Measurements from ENCODE around the gene ZNF81. TPM values are rescaled to one million over a fixed set of nuclear protein-coding genes. Genes with fewer than 3 reads are reported as not detected.
A peak's percentile ranks its signal among the peaks of the same experiment; 100 is the strongest.
"Not testable (repeated sequence)": the region's sequence is repeated elsewhere in the genome, so short reads cannot be mapped to it uniquely, and the experiment has no call there.

Gene ZNF81
- total RNA-seq = 5.3 TPM

DNA sequence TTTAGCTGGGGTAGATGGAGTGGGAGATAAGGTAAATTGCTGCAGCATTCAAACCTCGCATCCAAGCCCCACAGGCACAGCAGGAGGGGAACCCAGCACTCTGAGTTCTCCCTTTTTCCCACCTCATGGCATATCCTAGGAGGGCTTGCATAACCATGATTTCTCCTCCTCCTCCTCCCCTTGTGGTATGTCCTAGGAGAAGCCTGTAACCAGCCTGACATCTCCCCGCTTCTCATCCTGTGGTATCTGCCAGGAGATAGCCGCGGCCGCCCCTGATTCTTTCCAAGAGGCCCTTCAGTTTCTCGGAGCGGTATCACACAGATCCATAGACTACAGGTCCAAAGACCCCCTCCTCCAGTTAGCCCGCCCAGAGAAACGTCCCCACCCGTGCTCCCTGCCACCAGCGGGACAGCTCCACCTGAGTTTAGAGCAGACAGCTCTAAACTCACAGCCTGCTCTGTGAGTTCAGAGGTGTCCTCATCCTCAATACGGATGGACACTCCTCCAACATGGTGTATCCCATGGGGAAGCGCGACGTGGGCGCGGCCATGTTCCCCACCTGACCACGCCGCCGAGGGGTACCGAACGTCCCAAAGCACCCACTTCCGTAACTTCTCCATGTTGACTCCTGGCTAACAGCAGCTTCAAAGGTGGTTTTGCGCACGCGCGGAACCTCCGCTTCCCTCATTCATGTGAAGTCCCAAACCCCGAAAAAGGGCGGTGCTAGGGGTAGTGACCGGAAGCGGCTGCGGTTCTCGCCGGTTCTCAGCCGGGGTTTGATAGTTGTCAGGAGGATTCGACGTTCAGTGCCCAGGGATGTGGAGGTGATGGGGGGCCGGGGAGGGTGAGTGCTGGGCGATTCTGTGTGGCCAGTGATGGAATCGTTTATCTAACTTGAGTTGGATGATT lies at the start of gene ZNF81:
Gene ZNF81, plus strand, starts transcription at position 739 of the 909 bp plus-strand sequence. CDS start 9,366 bp downstream, outside the sequence.
- peak; percentile 98 for ATAC-seq
- DNase-seq (ENCODE audit: low spot score) = peak; percentile 96

DNA sequence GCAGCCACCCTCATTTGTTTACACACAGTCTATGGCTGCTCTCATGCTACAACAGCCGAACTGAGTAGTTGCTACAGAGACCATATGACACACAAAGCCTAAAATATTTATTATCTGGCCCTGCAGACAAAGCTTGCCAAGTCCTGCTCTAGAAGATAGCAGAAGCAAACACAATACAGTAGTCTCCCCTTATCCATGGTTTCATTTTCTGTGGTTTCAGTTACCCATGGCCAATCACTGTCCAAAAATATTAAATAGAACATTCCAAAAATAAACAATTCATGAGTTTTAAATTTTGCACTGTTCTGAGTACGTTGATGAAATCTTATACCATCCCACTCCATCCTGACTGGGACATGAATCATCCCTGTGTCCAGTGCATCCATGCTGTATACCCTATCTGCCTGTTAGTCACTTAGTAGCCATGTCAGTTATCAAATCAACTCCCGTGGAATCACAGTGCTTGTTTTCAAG lies 40.2 kb upstream of the ZNF81 start:
- ATAC-seq = no peak
- DNase-seq (ENCODE audit: low spot score) = no peak

DNA sequence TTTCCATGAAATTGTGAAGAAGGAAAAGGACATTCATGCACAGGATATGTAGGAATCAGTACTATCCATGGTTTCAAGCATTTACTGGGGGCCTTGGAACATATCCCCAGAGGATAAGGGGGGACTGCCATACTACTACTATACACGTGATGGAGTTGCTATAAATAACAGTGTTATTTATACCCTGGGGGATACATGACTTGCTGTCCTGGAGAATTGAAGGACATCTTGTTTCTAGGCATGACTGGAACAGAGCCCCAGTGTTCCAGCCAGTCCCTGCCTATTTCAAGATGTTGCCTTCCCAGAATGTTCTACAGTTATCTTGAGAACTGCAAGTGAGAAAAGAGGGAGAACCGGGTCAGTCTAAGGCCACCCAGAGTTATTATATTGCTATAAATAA lies 39.6 kb upstream of the ZNF81 start:
- ATAC-seq (no peak), DNase-seq (ENCODE audit: low spot score) (no peak)

DNA sequence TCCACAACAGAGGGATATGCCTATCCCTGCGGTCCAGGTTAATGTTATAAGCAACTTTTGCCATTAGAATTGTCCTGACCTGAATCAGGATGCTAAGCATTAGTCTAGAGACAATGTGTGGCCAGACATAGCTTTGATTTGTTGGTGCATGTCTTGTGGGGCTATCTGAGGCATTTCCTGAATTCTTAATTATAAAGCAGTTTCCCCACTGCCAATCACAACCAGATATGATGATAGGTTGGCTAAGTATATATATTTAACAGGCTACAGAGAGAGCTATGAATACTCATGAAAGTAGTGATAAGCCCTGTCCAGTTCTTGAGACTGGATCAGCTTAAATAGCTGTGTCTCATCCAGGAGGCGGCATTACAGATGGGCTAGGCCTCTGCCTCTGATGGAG lies 37.8 kb upstream of the ZNF81 start:
- ATAC-seq = no peak
- no peak for DNase-seq (ENCODE audit: low spot score)

DNA sequence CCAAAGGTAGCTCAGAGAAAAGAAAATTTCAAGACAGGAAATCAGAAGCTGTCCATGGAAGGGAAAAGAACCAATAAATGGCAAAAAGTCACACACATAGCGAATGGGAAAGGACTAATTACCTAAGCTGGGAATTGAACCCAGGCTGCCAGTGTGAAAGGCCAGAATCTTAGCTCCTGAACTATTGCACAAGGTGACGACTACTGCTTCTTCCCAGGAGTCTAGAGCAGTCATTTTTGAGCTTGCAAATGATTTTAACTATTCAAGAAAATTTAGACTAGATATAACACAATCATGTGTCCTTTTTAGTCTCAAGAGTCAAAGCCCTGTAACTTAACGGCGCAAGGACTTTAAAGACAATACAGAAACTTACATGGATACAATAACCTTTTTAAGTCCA lies 34.1 kb upstream of the ZNF81 start:
- ATAC-seq (no peak), DNase-seq (ENCODE audit: low spot score) (no peak)

DNA sequence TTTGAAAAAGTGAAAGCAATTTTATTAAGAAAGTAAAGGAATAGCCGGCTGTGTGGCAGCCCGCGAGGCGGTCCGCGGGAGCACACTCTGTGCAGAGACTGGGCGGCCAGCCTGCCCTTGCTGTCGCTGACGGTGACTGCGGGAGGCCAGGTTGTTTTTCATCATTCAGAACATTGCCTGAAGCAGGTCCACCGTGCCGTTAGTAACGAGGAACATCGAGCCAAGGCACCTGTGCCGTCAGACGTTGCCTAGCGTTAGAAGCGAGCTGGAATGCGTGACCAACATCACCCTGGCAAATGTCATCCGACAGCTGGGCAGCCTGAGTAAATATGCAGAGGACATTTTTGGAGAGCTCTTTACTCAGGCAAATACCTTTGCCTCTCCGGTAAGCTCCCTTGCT lies 33.6 kb upstream of the ZNF81 start:
- peak; percentile 37 for ATAC-seq
- DNase-seq (ENCODE audit: low spot score) = not testable (repeated sequence)

DNA sequence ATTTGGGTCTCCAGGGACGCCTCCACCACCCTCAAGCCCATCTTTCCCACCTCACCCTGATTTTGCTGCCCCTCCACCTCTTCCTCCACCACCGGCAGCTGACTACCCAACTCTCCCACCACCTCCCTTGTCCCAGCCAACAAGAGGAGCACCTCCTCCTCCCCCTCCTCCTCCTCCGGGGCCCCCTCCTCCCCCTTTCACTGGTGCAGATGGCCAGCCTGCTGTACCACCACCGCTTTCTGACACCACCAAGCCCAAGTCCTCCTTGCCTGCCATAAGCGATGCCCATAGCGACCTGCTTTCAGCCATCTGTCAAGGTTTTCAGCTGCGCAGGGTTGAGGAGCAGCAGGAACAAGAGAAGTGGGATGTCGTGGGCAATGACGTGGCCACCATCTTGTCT lies 32.4 kb upstream of the ZNF81 start:
- ATAC-seq (no peak), DNase-seq (ENCODE audit: low spot score) (no peak)

DNA sequence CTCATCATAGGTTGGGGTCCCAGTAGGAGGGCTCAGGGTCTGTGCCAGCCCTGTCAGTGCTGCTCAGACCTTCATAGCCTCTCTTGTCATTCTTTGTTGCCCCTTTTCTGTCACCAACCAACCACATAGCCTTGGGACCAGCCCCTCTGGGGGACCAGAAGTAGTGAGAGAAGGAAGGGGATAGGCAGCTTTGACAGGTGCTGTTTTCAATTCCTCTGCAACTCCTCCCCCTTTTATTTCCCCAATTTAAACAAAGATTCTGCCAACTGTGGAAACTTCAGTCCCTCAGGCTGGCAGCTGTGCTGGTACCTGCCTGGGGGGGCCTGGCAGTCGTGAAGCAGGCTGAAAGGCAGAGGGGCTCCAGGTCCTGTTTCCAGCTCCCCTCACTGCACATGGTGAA lies 30.9 kb upstream of the ZNF81 start:
- not testable (repeated sequence) for DNase-seq (ENCODE audit: low spot score); ATAC-seq

DNA sequence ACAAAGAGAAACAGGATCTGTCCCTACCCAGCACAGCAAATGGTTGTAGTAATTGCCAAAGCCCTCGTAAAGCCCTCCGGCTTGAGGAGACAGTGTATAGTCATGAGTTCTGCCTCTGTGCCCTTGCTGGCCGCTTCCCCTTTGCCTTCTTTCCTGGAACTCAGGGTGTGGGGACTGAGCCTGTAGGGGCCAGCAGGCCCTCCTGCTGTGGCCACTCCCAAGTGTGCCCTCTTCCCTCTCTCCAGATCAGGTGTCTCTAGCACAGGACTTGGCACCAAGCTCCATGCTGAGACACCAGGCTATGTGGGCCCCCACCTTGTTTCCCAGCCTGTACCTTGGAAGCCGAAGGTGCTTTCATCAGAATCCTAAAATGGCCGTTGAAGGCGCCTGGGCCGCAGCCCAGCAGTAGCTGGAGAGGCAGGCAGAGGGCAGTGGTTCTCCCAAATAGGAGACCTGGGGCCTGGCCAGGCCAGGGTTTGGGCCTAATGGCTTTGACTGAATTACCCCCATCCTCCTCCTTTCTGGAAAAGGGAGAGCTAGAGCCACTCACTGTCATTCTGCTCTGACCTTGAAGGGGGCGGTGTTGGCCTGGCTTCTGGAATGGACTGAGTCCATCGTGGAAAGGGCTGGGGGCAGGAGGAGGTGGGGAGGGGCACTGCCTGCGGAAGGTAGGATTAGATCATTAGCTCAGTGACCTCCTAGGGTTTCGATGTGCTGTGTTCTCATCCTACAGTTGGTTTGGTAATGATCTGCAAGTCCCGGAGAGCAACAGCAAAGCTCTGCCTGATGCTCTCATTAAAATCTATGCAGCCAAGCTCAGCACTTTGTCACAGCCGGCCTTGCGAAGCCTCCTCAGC lies 30.1 kb upstream of the ZNF81 start:
- not testable (repeated sequence) for DNase-seq (ENCODE audit: low spot score); ATAC-seq

DNA sequence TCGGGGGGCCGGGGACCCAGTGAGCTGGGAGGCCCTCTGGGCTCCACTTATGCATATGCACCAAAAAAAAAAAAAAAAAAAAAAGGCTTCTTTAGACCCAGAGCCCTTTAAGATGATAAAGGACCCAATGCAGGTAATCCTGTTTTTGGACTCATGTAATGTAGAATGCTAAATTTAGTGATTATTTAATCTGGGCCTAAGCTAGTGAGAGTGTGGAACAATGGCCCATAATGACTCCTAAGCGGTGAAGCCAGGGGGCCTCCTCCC lies 29.5 kb upstream of the ZNF81 start:
- not testable (repeated sequence) for ATAC-seq; DNase-seq (ENCODE audit: low spot score)

DNA sequence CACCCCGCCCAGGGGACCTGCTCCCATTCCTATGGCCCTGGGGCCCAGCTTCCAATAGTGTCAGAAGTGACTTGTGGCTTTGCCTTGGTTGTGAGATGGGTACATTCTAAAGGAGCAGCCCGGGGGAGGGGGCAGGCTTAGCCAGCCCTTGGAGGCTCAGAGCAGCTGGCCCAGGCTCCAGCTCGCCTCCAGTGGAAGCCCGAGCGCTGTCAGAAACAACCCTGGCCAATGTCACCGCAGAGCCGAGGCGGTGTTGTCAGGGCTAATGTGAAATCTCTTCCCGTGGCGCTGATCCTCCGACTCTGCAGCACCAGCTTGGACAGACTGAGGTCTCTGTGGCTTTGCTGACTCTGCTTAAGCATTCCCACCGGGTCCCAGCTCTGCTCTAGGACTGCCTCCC lies 29.2 kb upstream of the ZNF81 start:
- ATAC-seq (no peak), DNase-seq (ENCODE audit: low spot score) (no peak)

DNA sequence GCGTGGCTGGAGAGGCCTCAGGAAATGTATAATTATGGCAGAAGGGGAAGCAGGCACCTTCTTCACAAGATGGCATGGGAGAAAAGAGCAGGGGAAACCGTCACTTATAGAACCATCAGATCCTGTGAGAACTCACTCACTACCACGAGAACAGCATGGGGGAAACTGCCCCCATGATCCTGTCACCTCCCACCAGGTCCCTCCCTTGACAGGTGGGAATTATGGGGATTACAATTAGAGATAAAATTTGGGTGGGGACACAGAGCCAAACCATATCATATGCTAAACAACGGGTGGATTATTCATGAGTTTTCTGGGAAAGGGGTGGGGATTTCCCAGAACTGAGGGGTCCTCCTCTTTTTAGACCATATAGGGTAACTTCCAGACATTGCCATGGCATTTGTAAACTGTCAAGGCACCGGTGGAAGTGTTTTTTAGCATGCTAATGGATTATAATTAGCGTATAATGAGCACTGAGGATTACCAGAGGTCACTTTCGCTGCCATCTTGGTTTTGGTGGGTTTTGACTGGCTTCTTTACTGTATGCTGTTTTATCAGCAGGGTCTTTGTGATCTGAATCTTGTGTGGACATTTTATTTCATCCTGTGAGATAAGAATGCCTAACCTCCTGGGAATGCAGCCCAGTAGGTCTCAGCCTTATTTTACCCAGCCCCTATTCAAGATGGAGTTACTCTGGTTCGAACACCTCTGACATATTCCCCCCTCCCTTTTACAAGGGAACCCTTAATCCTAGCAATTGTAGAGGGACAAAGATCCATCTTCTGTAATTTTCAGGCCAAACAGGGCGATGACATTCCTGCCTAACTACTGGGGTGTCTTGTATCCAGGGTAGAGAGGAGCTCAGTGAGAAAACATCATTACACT lies 27.6 kb upstream of the ZNF81 start:
- no peak for DNase-seq (ENCODE audit: low spot score)
- ATAC-seq = no peak

DNA sequence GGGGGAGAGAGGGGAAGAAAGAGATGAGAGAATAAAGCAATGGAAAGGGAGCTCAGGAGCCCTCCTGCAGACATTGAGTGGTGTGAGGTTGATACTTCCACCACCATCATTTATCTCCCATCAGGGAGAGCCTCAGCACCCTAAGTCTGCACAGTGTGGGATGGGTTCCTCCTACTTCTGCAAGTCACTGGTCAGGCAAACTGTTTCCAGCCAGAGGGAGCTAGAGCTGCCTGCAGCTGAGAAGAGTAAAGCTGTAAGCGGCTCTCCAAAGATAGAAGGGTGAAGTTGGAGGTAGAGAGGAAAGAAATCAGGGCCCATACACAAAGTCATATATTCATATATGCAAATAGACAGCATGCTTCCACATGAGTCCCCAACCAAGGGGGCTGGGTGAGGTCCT lies 21.9 kb upstream of the ZNF81 start:
- DNase-seq (ENCODE audit: low spot score) (no peak), ATAC-seq (no peak)

DNA sequence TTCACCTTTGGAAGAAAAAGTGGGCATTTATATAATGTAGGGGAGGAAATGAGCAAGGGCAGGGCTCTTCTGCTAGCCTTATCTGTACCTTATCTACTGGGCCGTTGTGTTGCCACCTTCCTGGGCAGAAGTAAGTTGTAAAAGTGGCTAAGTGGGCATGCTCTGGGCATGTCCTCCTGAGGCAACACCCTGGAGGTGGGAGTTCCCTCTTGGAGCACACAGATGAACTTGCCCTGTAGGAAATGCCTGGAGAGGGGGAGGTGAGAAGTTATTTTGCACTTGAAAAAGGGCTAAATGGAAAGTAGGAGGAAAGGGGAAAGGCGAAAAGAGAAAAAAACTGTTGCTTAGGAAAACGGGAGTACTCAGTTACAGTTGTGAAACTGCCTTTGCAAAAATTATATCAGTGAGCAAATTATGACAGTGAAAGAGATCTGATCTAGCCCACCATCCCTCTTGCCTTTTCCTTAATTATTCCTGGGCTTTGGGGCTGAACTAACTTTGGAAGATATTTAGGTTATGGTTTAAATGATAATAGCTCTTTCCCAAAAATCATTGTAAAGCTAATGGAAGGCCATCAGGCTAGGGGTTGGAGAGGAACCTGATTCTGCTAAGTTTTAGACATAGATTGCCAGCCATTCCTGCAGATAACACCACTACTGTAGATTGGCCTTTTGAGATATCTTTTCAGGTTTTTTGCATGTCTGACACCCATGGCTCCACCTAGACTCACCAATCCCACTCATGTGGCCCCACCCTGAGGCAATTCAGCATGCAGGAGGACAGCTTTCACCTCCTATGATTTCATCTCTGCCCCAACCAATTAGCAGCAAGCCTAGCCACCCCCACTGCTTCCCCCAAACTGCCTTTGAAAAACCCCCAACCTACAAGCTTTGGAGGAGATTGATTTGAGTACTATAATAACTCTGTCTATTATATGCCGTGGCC lies 20.5 kb upstream of the ZNF81 start:
- DNase-seq (ENCODE audit: low spot score) (no peak), ATAC-seq (no peak)

DNA sequence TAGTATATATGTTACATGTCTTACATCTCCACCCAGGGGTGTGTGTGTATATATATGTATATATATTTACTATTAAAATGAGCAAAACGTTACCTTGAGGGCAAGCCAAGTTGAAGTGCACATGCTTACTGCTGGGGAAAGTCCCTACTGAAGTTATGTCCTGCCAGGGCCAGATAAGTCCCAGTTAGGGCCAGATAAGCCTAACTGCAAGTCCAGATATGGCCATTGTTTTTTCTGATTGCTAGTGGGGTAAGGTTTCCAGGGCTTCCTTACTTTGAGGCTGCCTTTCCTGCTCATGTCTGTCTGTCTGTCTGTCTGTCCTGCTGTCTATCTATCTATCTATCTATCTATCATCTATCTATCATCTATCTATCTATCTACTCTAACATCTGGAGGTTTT lies 19.3 kb upstream of the ZNF81 start:
- no peak for DNase-seq (ENCODE audit: low spot score)

DNA sequence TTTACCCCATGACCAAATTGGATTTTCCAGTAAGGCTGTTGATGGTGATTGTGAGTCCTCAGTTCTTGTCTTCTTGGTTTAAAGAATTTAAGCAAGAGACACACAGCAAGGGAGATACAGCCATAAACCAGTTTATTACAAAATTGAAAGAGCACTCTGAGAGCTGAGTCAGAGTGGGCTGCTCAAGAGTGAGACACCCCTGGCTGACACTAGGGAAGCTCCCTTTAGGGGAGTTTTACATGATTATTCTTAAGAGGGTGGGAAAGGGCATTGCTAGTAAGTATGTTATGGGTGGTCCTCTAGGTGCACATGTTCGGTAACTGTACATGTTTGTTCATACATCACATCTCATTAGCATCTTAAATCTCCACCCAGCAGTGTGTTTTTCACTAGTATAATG lies 18.8 kb upstream of the ZNF81 start:
- ATAC-seq (no peak), DNase-seq (ENCODE audit: low spot score) (no peak)

More for the DNA sequence above, 19.3 kb upstream of the ZNF81 start:
- ATAC-seq = no peak

DNA sequence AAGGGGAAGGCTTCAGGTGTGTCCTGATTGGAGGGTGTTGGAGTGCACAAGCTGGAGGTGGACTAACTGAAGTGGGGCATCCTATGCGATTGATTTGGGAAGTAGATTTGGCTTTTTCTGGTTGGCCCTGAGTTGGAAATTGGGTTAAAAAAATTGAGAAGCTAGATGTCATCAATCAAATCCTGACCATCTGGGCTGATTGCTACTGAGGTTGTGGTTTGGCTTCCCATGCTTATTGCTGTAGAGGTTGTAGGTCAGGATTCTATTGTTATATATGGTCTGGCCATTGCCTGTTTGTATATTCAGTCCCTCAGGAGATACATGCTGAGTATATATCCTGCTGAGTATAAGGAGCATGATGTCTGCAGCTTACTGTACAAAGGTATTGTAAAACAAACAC lies 7.7 kb upstream of the ZNF81 start:
- DNase-seq (ENCODE audit: low spot score) = no peak
- no peak for ATAC-seq

DNA sequence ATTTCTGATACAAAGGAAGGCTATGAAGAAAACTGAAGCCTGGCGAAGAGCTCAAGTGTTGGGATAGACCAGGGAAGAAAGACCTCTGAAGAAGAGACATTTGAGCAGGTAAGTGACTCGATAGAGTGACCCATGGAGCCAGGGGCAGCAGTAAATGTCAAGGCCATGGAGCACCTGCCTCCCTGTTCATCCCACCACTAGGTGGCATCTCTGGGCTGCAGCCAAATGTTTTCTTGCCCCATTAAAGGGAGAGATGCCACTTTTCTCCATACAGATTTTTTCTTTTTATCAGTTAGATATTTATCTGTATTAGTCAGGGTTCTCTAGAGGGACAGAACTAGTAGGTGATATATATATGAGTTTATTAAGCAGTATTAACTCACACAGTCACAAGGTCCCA lies 4.9 kb upstream of the ZNF81 start:
- DNase-seq (ENCODE audit: low spot score) (peak; percentile 55), ATAC-seq (peak; percentile 42)

DNA sequence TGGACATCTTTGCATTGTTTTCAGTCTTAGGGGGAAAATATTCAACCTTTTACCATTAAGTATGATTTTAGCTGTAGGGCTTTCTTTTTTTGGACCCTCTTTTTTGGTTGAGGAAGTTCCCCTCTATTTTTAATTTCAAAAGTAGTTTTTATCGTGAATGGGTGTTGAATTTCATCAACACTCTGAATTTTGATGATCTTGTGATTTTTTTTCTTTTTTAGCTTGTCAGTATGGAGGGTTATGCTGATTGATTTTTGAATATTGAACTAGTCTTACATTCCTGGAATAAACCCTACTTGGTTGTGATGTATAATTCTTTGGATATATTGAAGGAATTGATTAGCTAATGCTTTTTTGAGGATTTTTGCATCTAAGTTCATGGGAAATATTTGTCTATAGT lies 1.7 kb downstream of the ZNF81 start:
- ATAC-seq (no peak), DNase-seq (ENCODE audit: low spot score) (no peak)

DNA sequence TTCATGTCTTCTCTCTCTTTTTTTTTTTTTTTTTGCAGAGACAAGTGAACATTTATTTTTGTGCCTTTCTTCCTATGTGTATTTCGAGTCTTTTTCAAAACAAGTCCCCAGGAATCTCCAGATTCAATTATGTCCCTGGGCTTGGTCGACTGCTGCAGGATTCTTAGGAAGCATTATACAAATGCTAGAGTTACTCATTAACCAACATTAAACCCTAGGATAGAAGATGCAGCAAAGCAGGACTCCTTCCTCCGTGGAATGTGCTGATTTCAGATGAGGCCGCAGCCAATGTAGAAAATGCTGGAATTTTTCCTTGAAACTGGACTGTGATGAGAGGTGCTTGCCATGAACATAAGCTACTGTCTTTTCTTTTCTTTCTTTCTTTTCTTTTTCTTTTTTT lies 3.4 kb downstream of the ZNF81 start:
- no peak for ATAC-seq
- DNase-seq (ENCODE audit: low spot score) = no peak
